ENCODE data around the gene RAB37. TPM values are rescaled to one million over a fixed set of nuclear protein-coding genes. Genes with fewer than 3 reads are reported as not detected.

The RAB37 gene
- total and polyA plus RNA-seq, 2 of the 8 experiments (the other 6 are each of a cell fraction or from before 2014, with no cell fraction given), result 5.5 to 6.1 TPM

- peaks cover 8% of the 10 kb centered on the region; the same call in 1 of the 2 replicates for H3K79me1 ChIP-seq (ENCODE audit: low read depth, low read length)
- H3K23me2 ChIP-seq (ENCODE audit: low read depth, low read length), result peaks cover 9% of the 10 kb centered on the region
- no peak overlapping the region for H3K23ac ChIP-seq (ENCODE audit: insufficient read length)
- no peaks in the 10 kb centered on the region for H3K9me3 ChIP-seq (ENCODE audit: insufficient read depth in 2 of 2, low read depth in 1 of 2, low read length in 1 of 2)
- H3K79me2 ChIP-seq (ENCODE audit: control insufficient read depth in 1 of 2, insufficient read depth in 2 of 2, low read length in 2 of 2), result peaks cover 0 to 24% of the 10 kb centered on the region in 2 experiments; a peak in 2 of 4 replicates
- ChIA-PET POLR2A (ENCODE audit: partially characterized antibody) (interaction anchor here (0.7 to 5.6 kb wide), 12 partner anchors 10 to 290 kb away, joined by 3 to 54 read pairs (median 3); partner anchors contain the start of genes FDXR and NHERF1), CTCF (ENCODE audit: partially characterized antibody) (interaction anchor here (1.2 to 99.6 kb wide), 8 partner anchors 14 to 211 kb away, joined by 3 to 2981 read pairs (median 17); partner anchors contain the start of genes FDXR, GRIN2C, NHERF1 and RAB37)
- no peak for FAIRE-seq
- peak overlapping the region in 3 of 4 experiments; percentile 43 to 71 (median 55); a peak in 4 of 7 replicates for H3K9ac ChIP-seq (replicated peaks in 1 of 4; ENCODE audit: extremely low read depth in 1 of 4, low read depth in 3 of 4, low read length in 3 of 4)
- H3K4me2 ChIP-seq (ENCODE audit: insufficient read depth in 1 of 2, low read depth in 2 of 2, low read length in 2 of 2), result peak overlapping the region; percentile 78 to 83
- no peak overlapping the region for H3K18ac ChIP-seq (ENCODE audit: extremely low read depth, low read length)
- H3K4me1 ChIP-seq (replicated peaks in 1 of 4; ENCODE audit: control insufficient read depth in 3 of 4, insufficient read depth in 4 of 4, low read length in 3 of 4), result peaks cover 0 to 6% (median 3%) of the 10 kb centered on the region in 4 experiments; a peak in 3 of 7 replicates
- H4K5ac ChIP-seq (ENCODE audit: insufficient read length, low read depth, low read length), result no peak overlapping the region
- H2AFZ ChIP-seq (ENCODE audit: low read length), result no peak overlapping the region
- H4K20me1 ChIP-seq (replicated peaks in 1 of 2; ENCODE audit: control insufficient read depth in 1 of 2, insufficient read depth in 2 of 2, low read length in 2 of 2), result peaks cover 2 to 7% of the 10 kb centered on the region in 2 experiments
- no peak overlapping the region for H2BK15ac ChIP-seq (ENCODE audit: low read length)
- no peak overlapping the region for H2BK20ac ChIP-seq (ENCODE audit: low read length)
- no peak overlapping the region for H3K27ac ChIP-seq (ENCODE audit: low read depth, low read length)
- DNase-seq (ENCODE audit: low read depth in 1 of 2, low spot score in 2 of 2), result no peak
- H3K14ac ChIP-seq (ENCODE audit: insufficient read length), result no peak overlapping the region
- H2BK5ac ChIP-seq (ENCODE audit: low read depth, low read length), result no peak overlapping the region
- H3K27me3 ChIP-seq (replicated peaks in 1 of 4; ENCODE audit: control insufficient read depth in 3 of 4, extremely low read depth in 1 of 4, insufficient read depth in 3 of 4, low read length in 3 of 4), result no peaks in the 10 kb centered on the region
- H3K4me3 ChIP-seq (ENCODE audit: extremely low read depth in 1 of 4, insufficient read depth in 2 of 4, low read depth in 3 of 4, low read length in 4 of 4), result peak overlapping the region; percentile 73 to 89 (median 80)
- no peak overlapping the region for H4K8ac ChIP-seq (ENCODE audit: extremely low read depth, insufficient read depth, low read length)
- no peak overlapping the region for H3K56ac ChIP-seq (replicated peaks; ENCODE audit: insufficient read length, low read depth, low read length)
- peak overlapping the region; percentile 21 for H3K4ac ChIP-seq (replicated peaks; ENCODE audit: insufficient read length, low read depth, low read length)
- TF ChIP-seq HDAC2 (IDR thresholded peaks at IDR 0.05; ENCODE audit: borderline replicate concordance in 1 of 2, low read depth in 2 of 2, low read length in 2 of 2) (no peak), EZH2 (IDR thresholded peaks at IDR 0.05; ENCODE audit: low read depth, low read length, severe bottlenecking) (no peak), MAX (IDR thresholded peaks at IDR 0.05) (no peak), SP4 (IDR thresholded peaks at IDR 0.05; ENCODE audit: low read length) (0 out of 2 replicates have a peak, but pooled peaks have one; percentile 16)
- no peak overlapping the region for H2AK5ac ChIP-seq (ENCODE audit: low read depth, low read length)
- WGBS, 2 experiments (ENCODE audit: extremely low coverage in 1 of 2, insufficient coverage in 1 of 2, insufficient read length in 1 of 2, insufficient replicate concordance in 2 of 2, low coverage in 1 of 2, low lambda C conversion rate in 2 of 2, missing lambda C conversion rate in 1 of 2), result 59% methylated on average over 10 of the region's 10 CpGs; no CpG with 5 or more reads in 1 of the 2 experiments
- no peak overlapping the region for H2BK12ac ChIP-seq (ENCODE audit: low read depth, low read length)
- H4K91ac ChIP-seq (replicated peaks; ENCODE audit: insufficient read length, low read length), result no peak overlapping the region
- H2BK120ac ChIP-seq (replicated peaks; ENCODE audit: low read depth, low read length), result no peak overlapping the region
- H3K36me3 ChIP-seq (ENCODE audit: control insufficient read depth in 2 of 4, insufficient read depth in 4 of 4, low read length in 3 of 4), result peaks cover 0 to 25% (median 14%) of the 10 kb centered on the region in 4 experiments; a peak in 6 of 8 replicates
Observed at GRCh38 chr17:74776990-74777389, 39.9 kb downstream of the RAB37 start.

Data from H1 (cell line).